Skeletal muscle tissue (tissue), 4 donors: ENCODE data around the gene CAPZB. TPM values are rescaled to one million over a fixed set of nuclear protein-coding genes. Genes with fewer than 3 reads are reported as not detected.

Experiments used
- H3K27ac ChIP-seq: one replicate; pipeline ENCODE4 v1.7.0; 2013; ENCODE audit warnings: mild to moderate bottlenecking, low read depth, low read length, inconsistent platforms
- H3K27me3 ChIP-seq, 3 donors: one replicate each; pipeline ENCODE4 v1.7.0; 2013; ENCODE audit warnings: low read length in 3 of 3; ENCODE audit not compliant: control insufficient read depth in 3 of 3, insufficient read depth in 3 of 3
- H3K36me3 ChIP-seq, 3 donors: one replicate each; pipeline ENCODE4 v1.7.0; 2013; ENCODE audit warnings: low read length in 3 of 3; ENCODE audit not compliant: control insufficient read depth in 3 of 3, insufficient read depth in 3 of 3
- H3K4me1 ChIP-seq, 3 donors: one replicate each; pipeline ENCODE4 v1.7.0; 2013; ENCODE audit warnings: low read length in 3 of 3, mild to moderate bottlenecking in 3 of 3; ENCODE audit not compliant: control insufficient read depth in 3 of 3, insufficient read depth in 3 of 3
- H3K4me3 ChIP-seq, 3 donors: one replicate each; pipeline ENCODE4 v1.7.0; 2013; ENCODE audit warnings: low read length in 3 of 3
- H3K9ac ChIP-seq, 3 donors: one replicate each; pipeline ENCODE4 v1.7.0; 2013; ENCODE audit warnings: low read length in 3 of 3, mild to moderate bottlenecking in 3 of 3, moderate library complexity in 2 of 3, low read depth in 1 of 3
- H3K9me3 ChIP-seq, 3 donors: one replicate each; pipeline ENCODE4 v1.7.0; 2013; ENCODE audit warnings: low read length in 3 of 3; ENCODE audit not compliant: control insufficient read depth in 3 of 3
- total RNA-seq: library from RNA; depleted of rRNA; stranded (reverse); fragments of >200 nt; gene quantifications from one replicate; pipeline ENCODE4 v1.2.3, GENCODE V29; 2014
- donor health status: Osteomylitis.

The CAPZB gene
- total RNA-seq, 1 donor from 2014 or later, result 67.3 TPM

DNA sequence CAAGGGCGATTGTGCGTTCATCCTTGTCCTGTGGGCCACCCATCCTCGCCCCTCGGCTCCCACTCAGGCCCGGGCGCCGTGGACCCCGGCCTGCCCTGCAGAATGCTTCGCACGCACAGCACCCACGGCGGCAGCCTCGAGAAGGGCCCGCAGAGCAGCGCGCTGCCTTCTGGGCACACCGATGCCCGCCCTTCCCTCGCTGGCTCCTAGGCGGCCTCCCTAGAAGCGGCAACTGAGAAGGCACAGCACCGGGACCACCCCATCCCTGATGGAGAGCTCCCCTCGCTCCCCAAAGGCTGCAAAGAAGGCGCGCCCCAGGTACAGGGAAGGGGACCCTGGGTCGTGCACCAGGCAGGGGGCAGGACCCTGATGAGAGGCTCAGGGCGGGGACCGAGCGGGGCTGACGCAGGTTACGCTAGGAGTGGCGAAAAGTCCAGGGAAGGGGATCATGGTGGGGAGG lies 971 bp downstream of the CAPZB start:
- Histone ChIP-seq H3K4me3 (peak overlapping the region; percentile 88 to 98 (median 95)), H3K9ac (peak overlapping the region; percentile 96 to 98 (median 98)), H3K4me1 (peaks cover 60 to 75% (median 62%) of the 10 kb centered on the region in 3 donors), H3K27me3 (no peaks in the 10 kb centered on the region), H3K36me3 (peaks cover 0 to 8% (median 0%) of the 10 kb centered on the region in 3 donors), H3K9me3 (no peaks in the 10 kb centered on the region), H3K27ac (peak overlapping the region; percentile 99)

- no peaks in the 10 kb centered on the region for H3K27me3 ChIP-seq
- H3K9me3 ChIP-seq, result no peaks in the 10 kb centered on the region
- H3K4me1 ChIP-seq, result peaks cover 67 to 82% (median 69%) of the 10 kb centered on the region in 3 donors
- H3K9ac ChIP-seq, result peak overlapping the region; percentile 96 to 98 (median 98)
- H3K36me3 ChIP-seq, result peaks cover 0 to 8% (median 0%) of the 10 kb centered on the region in 3 donors
- H3K27ac ChIP-seq, result peak overlapping the region; percentile 99
- H3K4me3 ChIP-seq, result peak overlapping the region; percentile 88 to 98 (median 95)
These were observed 1.6 kb downstream of the CAPZB start for GRCh38 chr1:19483691-19484090.

GRCh38 chr1:19483261-19483660 lies 2.1 kb downstream of the CAPZB start:
- H3K9ac ChIP-seq, result peak overlapping the region; percentile 25 to 98 (median 98)
- H3K4me1 ChIP-seq, result peaks cover 71 to 86% (median 74%) of the 10 kb centered on the region in 3 donors
- H3K27ac ChIP-seq, result peak overlapping the region; percentile 99
- no peaks in the 10 kb centered on the region for H3K9me3 ChIP-seq
- H3K36me3 ChIP-seq, result peaks cover 0 to 10% (median 1%) of the 10 kb centered on the region in 3 donors
- no peaks in the 10 kb centered on the region for H3K27me3 ChIP-seq
- H3K4me3 ChIP-seq, result peak overlapping the region in 2 of 3 donors; percentile 88 to 98

DNA sequence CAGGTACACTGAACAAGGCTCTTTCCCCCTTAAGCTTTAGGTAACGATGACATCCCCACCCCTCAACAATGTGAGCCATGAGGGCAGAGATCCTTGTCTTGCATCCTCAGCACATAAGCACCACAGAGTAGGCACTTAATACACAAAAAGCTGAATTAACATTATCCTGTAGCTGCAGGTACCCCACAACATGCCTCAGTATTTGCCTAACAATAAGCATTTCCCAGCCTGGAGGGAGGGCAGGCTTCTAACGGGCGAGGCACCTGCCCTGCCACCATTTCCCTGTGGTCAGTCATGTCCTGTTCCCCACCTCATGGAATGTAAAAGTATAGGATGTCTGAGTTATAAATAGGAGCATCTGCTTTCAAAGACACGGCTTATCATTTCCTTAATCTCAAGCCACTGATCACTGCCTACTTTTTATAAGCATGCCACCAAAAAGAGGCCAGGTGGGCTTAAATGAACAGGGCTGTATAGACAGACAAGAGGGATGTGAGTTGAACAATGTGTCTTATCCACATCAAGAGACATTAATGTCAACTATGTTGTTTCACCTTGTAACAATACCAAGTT lies 3.4 kb downstream of the CAPZB start:
- peaks cover 80 to 91% (median 81%) of the 10 kb centered on the region in 3 donors for H3K4me1 ChIP-seq
- peaks cover 0 to 12% (median 2%) of the 10 kb centered on the region in 3 donors for H3K36me3 ChIP-seq
- H3K9ac ChIP-seq, result peak overlapping the region in 2 of 3 donors; percentile 35 to 51
- no peak overlapping the region for H3K27ac ChIP-seq
- no peaks in the 10 kb centered on the region for H3K9me3 ChIP-seq
- no peaks in the 10 kb centered on the region for H3K27me3 ChIP-seq
- peak overlapping the region; percentile 7 to 56 (median 45) for H3K4me3 ChIP-seq

DNA sequence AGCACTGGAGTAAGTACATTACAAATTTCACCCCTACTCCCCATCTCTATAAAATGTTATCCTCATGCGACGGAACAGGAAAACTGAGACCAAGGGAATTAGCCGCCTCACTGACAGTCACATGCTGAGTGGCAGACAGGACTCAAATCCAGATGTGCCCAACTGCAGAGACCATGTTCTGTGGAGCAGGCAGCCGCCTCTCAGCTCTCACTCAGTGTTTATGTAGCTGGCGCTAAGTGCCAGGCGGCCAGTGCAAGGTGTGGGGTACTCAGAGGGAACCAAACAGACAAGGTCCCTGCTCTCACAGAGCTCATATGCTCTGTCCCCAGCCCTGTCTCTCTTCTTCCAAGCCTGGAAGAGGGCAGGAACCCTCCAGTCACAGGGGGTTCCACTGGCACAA lies 5.1 kb downstream of the CAPZB start:
- peak overlapping the region; percentile 13 to 25 (median 17) for H3K4me3 ChIP-seq
- peaks cover 88 to 96% (median 93%) of the 10 kb centered on the region in 3 donors for H3K4me1 ChIP-seq
- H3K27me3 ChIP-seq, result no peaks in the 10 kb centered on the region
- H3K36me3 ChIP-seq, result peaks cover 0 to 14% (median 2%) of the 10 kb centered on the region in 3 donors
- H3K9me3 ChIP-seq, result no peaks in the 10 kb centered on the region
- peak overlapping the region; percentile 7 to 73 (median 35) for H3K9ac ChIP-seq
- H3K27ac ChIP-seq, result no peak overlapping the region

DNA sequence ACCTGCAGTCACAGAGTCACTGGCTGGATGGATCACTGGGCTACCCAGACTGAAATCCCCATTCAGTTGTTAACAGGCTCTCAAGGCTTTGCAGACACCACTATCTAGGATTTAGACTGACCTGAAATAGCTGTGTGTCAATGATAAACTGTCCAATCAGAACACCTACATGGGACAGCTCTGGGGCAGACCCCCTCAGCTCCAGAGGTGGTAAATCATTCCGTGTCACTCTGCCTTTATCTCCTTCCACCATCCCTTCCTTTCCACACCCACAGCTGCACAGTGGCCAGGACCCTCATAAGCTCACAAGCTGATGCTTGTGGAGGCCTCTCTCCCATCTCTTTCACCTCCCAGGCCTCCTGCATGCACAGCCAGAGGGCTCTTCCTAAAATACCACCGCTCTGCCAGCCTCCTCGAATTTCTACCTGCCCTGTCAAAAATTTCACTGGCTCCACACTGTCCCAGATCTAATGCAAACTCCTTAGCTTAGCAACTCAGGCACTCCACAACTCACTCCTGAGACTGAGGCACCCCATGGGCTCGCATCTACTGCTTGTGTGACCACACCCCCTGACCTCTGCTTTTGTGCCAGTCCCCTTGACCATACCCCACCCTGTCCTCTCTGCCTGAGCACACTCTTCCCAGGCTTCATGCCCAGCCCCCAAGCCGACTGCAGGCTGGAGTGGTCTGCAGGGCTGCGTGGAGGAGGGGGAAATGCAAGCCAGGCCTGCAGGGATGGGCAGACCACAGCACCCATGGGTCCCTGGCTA lies 5.8 kb downstream of the CAPZB start:
- peak overlapping the region; percentile 12 for H3K27ac ChIP-seq
- no peaks in the 10 kb centered on the region for H3K27me3 ChIP-seq
- no peaks in the 10 kb centered on the region for H3K9me3 ChIP-seq
- peak overlapping the region in 2 of 3 donors; percentile 17 to 29 for H3K4me3 ChIP-seq
- peaks cover 91 to 100% (median 97%) of the 10 kb centered on the region in 3 donors for H3K4me1 ChIP-seq
- peak overlapping the region in 2 of 3 donors; percentile 49 to 73 for H3K9ac ChIP-seq
- H3K36me3 ChIP-seq, result peaks cover 0 to 14% (median 2%) of the 10 kb centered on the region in 3 donors

GRCh38 chr1:19478322-19478721 lies 7.0 kb downstream of the CAPZB start:
- Histone ChIP-seq H3K36me3 (peaks cover 0 to 8% (median 3%) of the 10 kb centered on the region in 3 donors), H3K4me1 (peaks cover 81 to 91% (median 90%) of the 10 kb centered on the region in 3 donors), H3K4me3 (peak overlapping the region in 1 of 3 donors; percentile 9), H3K9ac (peak overlapping the region in 2 of 3 donors; percentile 25 to 36), H3K9me3 (no peaks in the 10 kb centered on the region), H3K27me3 (no peaks in the 10 kb centered on the region), H3K27ac (peak overlapping the region; percentile 38)

DNA sequence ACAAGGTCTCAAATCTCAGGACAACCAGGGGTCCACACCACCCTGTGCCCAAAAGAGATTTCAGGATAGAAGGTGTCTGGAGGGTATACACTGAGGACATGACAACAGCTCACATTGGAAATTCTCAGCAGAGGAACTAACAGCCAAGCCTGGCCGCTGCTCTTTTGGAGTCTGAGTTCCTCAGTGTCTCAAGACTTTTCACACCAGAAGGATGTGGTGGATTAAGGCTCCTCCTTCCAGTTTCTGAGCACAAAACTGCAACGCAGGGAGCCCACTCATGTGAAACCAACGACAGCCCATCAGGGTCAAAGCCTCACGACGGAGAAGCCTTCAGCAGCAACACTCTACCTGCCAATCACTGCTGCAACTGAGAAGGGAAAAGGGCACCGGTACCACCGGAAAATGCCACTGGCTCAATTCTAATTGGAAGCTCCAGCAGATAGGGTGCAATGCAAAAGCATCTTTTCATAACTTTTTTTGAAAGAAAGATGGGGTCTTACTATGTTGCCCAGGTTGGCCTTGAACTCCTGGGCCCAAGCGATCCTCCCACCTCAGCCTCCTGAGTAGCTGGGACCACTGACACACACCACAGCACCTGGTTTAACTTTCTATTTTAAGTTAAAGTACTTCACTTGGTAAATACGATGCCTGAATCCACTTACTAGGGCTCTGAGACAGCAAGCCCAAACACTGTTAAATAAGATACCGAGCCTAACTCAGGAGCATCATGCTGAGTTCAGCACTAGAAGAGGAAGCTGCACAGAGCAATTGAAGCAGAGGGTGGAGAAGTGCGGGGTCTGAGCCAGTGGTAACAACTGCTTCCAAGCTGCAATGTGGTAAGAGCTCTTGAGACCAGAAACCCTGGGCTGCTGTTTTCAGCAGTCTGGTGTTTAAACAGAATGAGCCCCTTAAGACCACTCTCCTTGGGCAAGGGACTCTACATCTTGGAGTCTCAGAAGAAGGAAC lies 7.8 kb downstream of the CAPZB start:
- peak overlapping the region; percentile 38 for H3K27ac ChIP-seq
- H3K4me1 ChIP-seq, result peaks cover 74 to 84% (median 82%) of the 10 kb centered on the region in 3 donors
- H3K9ac ChIP-seq, result peak overlapping the region in 2 of 3 donors; percentile 4 to 36
- H3K4me3 ChIP-seq, result peak overlapping the region in 1 of 3 donors; percentile 9
- no peaks in the 10 kb centered on the region for H3K9me3 ChIP-seq
- no peaks in the 10 kb centered on the region for H3K27me3 ChIP-seq
- peaks cover 0 to 11% (median 5%) of the 10 kb centered on the region in 3 donors for H3K36me3 ChIP-seq

DNA sequence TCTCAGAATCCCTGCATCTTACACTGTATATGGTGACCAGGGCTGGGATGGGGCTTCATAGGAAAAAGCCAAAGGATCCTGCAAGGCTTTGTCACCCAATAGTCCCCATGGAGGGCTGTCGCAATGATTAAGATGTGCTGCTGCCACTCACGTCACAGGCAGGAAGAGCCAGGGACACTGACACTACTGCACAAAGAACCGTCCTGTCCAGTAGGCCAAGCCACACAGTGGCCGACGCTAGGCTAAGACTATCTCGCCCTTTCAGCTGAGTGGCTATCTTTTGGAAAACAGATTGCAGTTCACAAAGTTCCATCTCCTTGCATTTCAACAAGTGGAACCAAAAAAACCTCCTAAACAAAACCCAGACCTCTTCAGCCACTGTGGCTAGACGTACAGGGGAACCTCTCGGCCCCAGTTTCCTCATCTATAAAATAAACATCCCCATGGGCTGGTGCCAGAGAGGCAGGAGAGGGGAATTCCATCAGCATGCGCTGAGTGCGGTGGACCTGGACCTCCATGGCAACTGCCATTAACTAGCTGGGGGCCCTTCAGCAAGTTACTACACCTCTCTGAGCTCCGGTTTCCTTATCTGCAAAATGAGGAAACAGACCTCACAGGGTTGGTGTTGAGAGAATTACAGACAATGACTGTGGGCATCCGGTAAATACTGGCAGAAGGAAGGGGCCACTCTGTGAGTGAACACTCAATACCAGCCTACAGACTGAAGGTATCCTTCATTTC lies 8.7 kb downstream of the CAPZB start:
- Histone ChIP-seq H3K27ac (peak overlapping the region; percentile 38), H3K9me3 (no peaks in the 10 kb centered on the region), H3K36me3 (peaks cover 0 to 11% (median 5%) of the 10 kb centered on the region in 3 donors), H3K9ac (peak overlapping the region in 1 of 3 donors; percentile 4), H3K4me1 (peaks cover 69 to 81% (median 73%) of the 10 kb centered on the region in 3 donors), H3K4me3 (no peak overlapping the region), H3K27me3 (no peaks in the 10 kb centered on the region)
